HepG2 (cell line): Measurements from ENCODE around the gene TTLL8. TPM values are rescaled to one million over a fixed set of nuclear protein-coding genes. Genes with fewer than 3 reads are reported as not detected.

ENCODE experiments used
- ATAC-seq: fragments of 200-7000 bp; cut with Tn5 transposase; 3 replicates; pipeline ENCODE4 v1.9.1; 2020; ENCODE audit warnings: mild to moderate bottlenecking, moderate library complexity
- BruUV-seq: library from RNA; stranded (reverse); fragments of 400-500 nt; replicated peaks from 2 replicates; lab custom pipeline; 2021; lab: Mats Ljungman, UMichigan
- CTCF ChIA-PET: fragments of 300-600 bp; formaldehyde crosslinking; extraction: SDS; loops from one replicate; lab custom pipeline; 2021; ENCODE audit warnings: low total read pairs, inconsistent platforms, low intra/inter-chr PET ratio; lab: Yijun Ruan, JAX
- POLR2A ChIA-PET: fragments of 350-600 bp; sonication (Branson Sonifier 250); formaldehyde crosslinking; loops from one replicate; lab custom pipeline; 2020; ENCODE audit warnings: antibody characterized with exemption, inconsistent platforms; lab: Yijun Ruan, JAX
- DNase-seq: peaks from one replicate; pipeline ENCODE4 v3.0.0-alpha.2; 2015; ENCODE audit warnings: low spot score
- FAIRE-seq: peaks from 3 replicates; lab custom pipeline; 2011; peaks lifted over from hg19 to GRCh38; lab: Jason Lieb, UNC
- H2AFZ ChIP-seq: one replicate; pipeline ENCODE4 v1.6.1; 2011; ENCODE audit warnings: low read length, inconsistent platforms
- H3K27ac ChIP-seq: fragments of 300-600 bp; 3 replicates; pipeline ENCODE4 v1.8.0; 2011; ENCODE audit warnings: mixed run types, mild to moderate bottlenecking, mixed read lengths, low read length, inconsistent platforms; ENCODE audit not compliant: insufficient read depth; ENCODE audit errors: extremely low read length
- H3K27me3 ChIP-seq, 2 experiments: fragments of 200-600 bp in 1 of 2; 2 replicates in 1 of 2; 3 replicates in 1 of 2; pipeline versions ENCODE4 v1.6.0 to v1.8.0; 2011; ENCODE audit warnings: low read length in 2 of 2, mild to moderate bottlenecking in 2 of 2, moderate library complexity in 2 of 2, inconsistent platforms in 1 of 2; ENCODE audit not compliant: insufficient read depth in 2 of 2, control insufficient read depth in 1 of 2
- H3K36me3 ChIP-seq, 2 experiments: fragments of 200-600 bp in 1 of 2; replicated peaks in 1 of 2; 2 replicates in 1 of 2; 3 replicates in 1 of 2; pipeline versions ENCODE4 v1.5.1 to v1.8.0; 2011; ENCODE audit warnings: low read length in 2 of 2, inconsistent platforms in 1 of 2; ENCODE audit not compliant: insufficient read depth in 2 of 2, control insufficient read depth in 1 of 2
- H3K4me1 ChIP-seq: 2 replicates; pipeline ENCODE4 v1.5.1; 2012; ENCODE audit warnings: low read length, inconsistent platforms; ENCODE audit not compliant: insufficient read depth
- H3K4me2 ChIP-seq: 2 replicates; pipeline ENCODE4 v1.6.0; 2011; ENCODE audit warnings: low read depth, low read length, inconsistent platforms
- H3K4me3 ChIP-seq, 3 experiments: fragments of 200-600 bp in 1 of 3; sonication (generic), shearing (Covaris generic) in 1 of 3; replicated peaks in 1 of 3; 2 replicates each; pipeline ENCODE4 v1.5.1; 2011 to 2016; ENCODE audit warnings: low read length in 3 of 3, inconsistent platforms in 2 of 3, low read depth in 2 of 3, mild to moderate bottlenecking in 2 of 3, control low read depth in 1 of 3, mixed read lengths in 1 of 3; ENCODE audit not compliant: insufficient read depth in 1 of 3
- H3K79me2 ChIP-seq: one replicate; pipeline ENCODE4 v1.6.1; 2011; ENCODE audit warnings: low read length, inconsistent platforms; ENCODE audit not compliant: insufficient read depth
- H3K9ac ChIP-seq: 2 replicates; pipeline ENCODE4 v1.6.0; 2011; ENCODE audit warnings: mild to moderate bottlenecking, low read depth, low read length, inconsistent platforms; ENCODE audit not compliant: insufficient read depth
- H3K9me3 ChIP-seq: 2 replicates; pipeline ENCODE4 v1.5.1; 2012; ENCODE audit warnings: mild to moderate bottlenecking, low read length
- H4K20me1 ChIP-seq: 2 replicates; pipeline ENCODE4 v1.6.0; 2011; ENCODE audit warnings: inconsistent platforms, mild to moderate bottlenecking, low read length, moderate library complexity; ENCODE audit not compliant: insufficient read depth
- CEBPG ChIP-seq: IDR thresholded peaks from 2 replicates; pipeline ENCODE4 v1.6.1; 2016
- DMAP1 ChIP-seq: IDR thresholded peaks from 2 replicates; pipeline ENCODE4 v1.6.1; 2016
- SMC3 ChIP-seq: IDR thresholded peaks from 2 replicates; pipeline ENCODE4 v1.6.1; 2011; ENCODE audit warnings: low read length, improper control_type of control experiment
- TSC22D2 ChIP-seq: sonication (generic); formaldehyde crosslinking; IDR thresholded peaks from 2 replicates; pipeline ENCODE4 v1.5.1; 2020; ENCODE audit warnings: missing genetic modification reagents, mild to moderate bottlenecking, borderline replicate concordance
- USF2 ChIP-seq, 2 experiments: sonication (generic) in 1 of 2; formaldehyde crosslinking in 1 of 2; IDR thresholded peaks; 2 replicates each; pipeline versions ENCODE4 v1.5.1 to v1.6.1; 2011 to 2020; ENCODE audit warnings: borderline replicate concordance in 1 of 2, low read depth in 1 of 2, low read length in 1 of 2, mild to moderate bottlenecking in 1 of 2, missing genetic modification reagents in 1 of 2, moderate library complexity in 1 of 2
- ZNF24 ChIP-seq: fragments of 450-650 bp; IDR thresholded peaks from 2 replicates; pipeline ENCODE4 v1.6.1; 2017; ENCODE audit warnings: antibody characterized with exemption, mild to moderate bottlenecking
- ZNF30 ChIP-seq: sonication (generic); formaldehyde crosslinking; IDR thresholded peaks from 2 replicates; pipeline ENCODE4 v1.5.0; 2020; ENCODE audit warnings: mild to moderate bottlenecking, missing genetic modification reagents
- ZNF770 ChIP-seq: sonication (generic); formaldehyde crosslinking; IDR thresholded peaks from 2 replicates; pipeline ENCODE4 v1.5.0; 2020; ENCODE audit warnings: mild to moderate bottlenecking, missing genetic modification reagents
- ZSCAN31 ChIP-seq: sonication (generic); formaldehyde crosslinking; IDR thresholded peaks from 2 replicates; pipeline ENCODE4 v1.5.0; 2020; ENCODE audit warnings: low read depth, mild to moderate bottlenecking, missing genetic modification reagents
- WGBS: methylation state at CpG from one replicate; pipeline ENCODE4 v1.1.6; 2017; ENCODE audit warnings: low lambda C conversion rate; 5-methylcytosine and 5-hydroxymethylcytosine counted together
- in situ Hi-C: cut with HindIII; loops from 2 replicates; pipeline ENCODE4 v1.10.0; 2017; ENCODE audit warnings: low pct_unique_long_range_greater_than_20kb; ENCODE audit not compliant: extremely low pct_ligation_motif_present
- intact Hi-C: fragments of 100-400 bp; cut with micrococcal nuclease; formaldehyde crosslinking; loops from one replicate; pipeline ENCODE4 v1.10.0; 2022; ENCODE audit not compliant: unreplicated experiment
- polyA plus RNA-seq, 8 experiments: library from polyadenylated mRNA; depleted of rRNA in 3 of 8; stranded (reverse) in 7 of 8; unstranded in 1 of 8; fragments of >200 nt; fragmentation: Illumina TruSeq in 4 of 8; extraction: Trizol in 4 of 8; gene quantifications; 2 replicates each; pipeline versions ENCODE4 v1.2.1 to v1.2.3, GENCODE V29; 2011 to 2016; ENCODE audit warnings: low read depth in 4 of 8, missing spikeins in 1 of 8, mixed read lengths in 1 of 8; ENCODE audit not compliant: insufficient read depth in 1 of 8
- total RNA-seq, 5 experiments: library from RNA; depleted of rRNA; stranded (reverse); fragments of >200 nt; fragmentation: Illumina TruSeq; extraction: Trizol; gene quantifications; 2 replicates each; pipeline ENCODE4 v1.2.3, GENCODE V29; 2016; ENCODE audit warnings: low read depth in 1 of 5

The TTLL8 gene
- total and polyA plus RNA-seq, 2 of the 13 experiments (the other 11 are each of a cell fraction or from before 2014, with no cell fraction given): not detected

- Histone ChIP-seq H4K20me1 (no peaks in the 10 kb centered on the region), H2AFZ (no peak overlapping the region), H3K79me2 (no peaks in the 10 kb centered on the region), H3K27ac (no peak overlapping the region), H3K9me3 (no peaks in the 10 kb centered on the region), H3K36me3 (no peaks in the 10 kb centered on the region), H3K9ac (no peak overlapping the region), H3K4me1 (no peaks in the 10 kb centered on the region), H3K4me3 (no peak overlapping the region), H3K4me2 (no peak overlapping the region)
- in situ Hi-C loops: no loop called here
- no TSS peak for BruUV-seq
- FAIRE-seq (no peak), ATAC-seq (no peak)
- POLR2A ChIA-PET: no interaction called here
- TF ChIP-seq ZSCAN31 (CRISPR knock-in tag): no peak
- no peak for TF ChIP-seq ZNF24
- TF ChIP-seq ZNF770 (CRISPR knock-in tag): peak; percentile 65; the same call in 1 of the 2 replicates
- TF ChIP-seq TSC22D2 (CRISPR knock-in tag): no peak
- TF ChIP-seq, all 625 proteins: peak for 1
- intact Hi-C loops: no loop called here
- WGBS: 17% methylated on average over 5 of the region's 5 CpGs
- H3K27me3 ChIP-seq: peaks cover 2 to 12% of the 10 kb centered on the region in 2 experiments; a peak in 4 of 5 replicates
- CTCF ChIA-PET: no interaction called here
- DNase-seq: no peak
Observed at GRCh38 chr22:50092342-50092741, 34.2 kb upstream of the TTLL8 start.

GRCh38 chr22:50091092-50091768, 33.1 kb upstream of the TTLL8 start:
- Histone ChIP-seq H3K79me2 (no peaks in the 10 kb centered on the region), H3K9me3 (no peaks in the 10 kb centered on the region), H3K27ac (no peak overlapping the region), H3K9ac (no peak overlapping the region), H3K4me1 (no peaks in the 10 kb centered on the region), H3K4me2 (no peak overlapping the region), H3K27me3 (peaks cover 2 to 14% of the 10 kb centered on the region in 2 experiments; a peak in 4 of 5 replicates), H3K36me3 (no peaks in the 10 kb centered on the region), H4K20me1 (no peaks in the 10 kb centered on the region), H2AFZ (no peak overlapping the region), H3K4me3 (no peak overlapping the region)
- no peak for ATAC-seq
- FAIRE-seq: no peak
- WGBS: 82% methylated on average over 13 of the region's 29 CpGs
- BruUV-seq: no TSS peak
- no peak for DNase-seq
- ChIA-PET CTCF (no interaction called here), POLR2A (no interaction called here)
- in situ Hi-C loops: no loop called here
- TF ChIP-seq CEBPG (CRISPR knock-in tag): no peak
- no peak for TF ChIP-seq DMAP1
- no peak for TF ChIP-seq USF2 (IDR thresholded peaks at IDR 0.05; ENCODE audit: low read depth, low read length)
- TF ChIP-seq USF2 (CRISPR knock-in tag; IDR thresholded peaks at IDR 0.05; ENCODE audit: borderline replicate concordance): no peak
- TF ChIP-seq ZNF30 (CRISPR knock-in tag): no peak
- no peak for TF ChIP-seq SMC3
- intact Hi-C loops: no loop called here
